Stimulated activated CD4-positive, alpha-beta T cell treated with anti-CD3 and anti-CD28 coated beads, Interleukin-1b, Interleukin-23, amount 100 ng/mL, for 48 hours (primary cell): ENCODE results near the gene PDC.

Source experiments
- DNase-seq: peaks from one replicate; pipeline ENCODE4 v3.0.0-alpha.2; 2020

PDC gene

GRCh38 chr1:186461014-186461413 is at the start of gene PDC:
Gene PDC (minus strand): TSS chr1:186461114. CDS start chr1:186449459, 11,655 bp downstream.
- no peak for DNase-seq

GRCh38 chr1:186503190-186503589 is 42.3 kb upstream of the PDC start:
- DNase-seq = no peak

GRCh38 chr1:186502087-186502486 is 41.2 kb upstream of the PDC start:
- no peak for DNase-seq

- DNase-seq = no peak
These were observed 39.9 kb upstream of the PDC start for GRCh38 chr1:186500804-186501203.

- DNase-seq = no peak
These were observed 38.7 kb upstream of the PDC start for GRCh38 chr1:186499571-186499970.

DNA sequence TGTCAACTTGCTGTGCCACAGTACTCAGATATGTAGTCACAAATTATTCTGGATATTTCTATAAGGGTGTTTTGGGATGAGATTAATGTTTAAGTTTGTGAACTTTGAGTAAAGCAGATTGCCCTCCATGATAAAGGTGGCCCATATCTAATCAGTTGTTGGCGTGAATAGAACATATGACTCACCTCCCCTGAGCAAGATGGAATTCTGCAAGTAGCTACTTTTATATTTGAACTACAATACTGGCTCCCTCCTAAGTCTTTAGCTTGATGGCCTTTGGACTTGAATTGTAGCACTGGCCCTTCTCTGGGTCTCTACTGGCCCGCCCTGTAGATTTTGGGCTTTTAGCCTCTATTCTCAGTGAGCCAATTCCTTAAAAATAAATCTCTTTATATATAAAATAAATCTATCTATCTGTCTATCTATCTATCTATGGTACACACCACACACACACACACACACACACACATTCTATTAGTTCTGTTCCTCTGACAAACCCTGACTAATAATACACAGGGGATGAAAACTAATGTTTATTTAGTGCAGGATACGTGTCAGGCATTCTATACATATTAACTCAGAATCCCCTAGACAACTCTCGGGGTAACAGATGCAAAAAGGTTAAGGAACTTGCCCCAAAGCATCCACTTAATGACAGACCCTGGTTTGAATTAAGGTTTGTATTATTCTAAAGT is 37.9 kb upstream of the PDC start:
- DNase-seq = no peak

DNA sequence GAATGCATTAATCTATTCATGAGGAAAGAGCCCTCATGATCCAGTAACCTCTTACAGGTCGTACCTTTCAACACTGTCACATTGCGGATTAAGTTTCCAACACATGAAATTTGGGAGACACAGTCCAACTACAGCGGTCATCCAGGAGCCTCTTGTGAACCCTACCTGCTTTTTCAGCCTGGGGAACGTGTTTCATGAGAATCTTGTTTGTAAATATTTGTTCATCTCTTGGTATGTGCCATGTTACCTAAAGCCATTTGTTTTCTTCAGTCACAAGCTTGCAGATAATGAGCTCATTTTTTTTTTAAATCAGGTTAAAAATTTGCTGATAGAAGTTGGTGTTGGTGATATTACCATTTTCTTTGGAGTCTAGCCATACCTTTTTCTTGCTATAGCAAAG is 37.2 kb upstream of the PDC start:
- DNase-seq = no peak

- no peak for DNase-seq
These were observed 36.7 kb upstream of the PDC start for GRCh38 chr1:186497651-186498050.

DNA sequence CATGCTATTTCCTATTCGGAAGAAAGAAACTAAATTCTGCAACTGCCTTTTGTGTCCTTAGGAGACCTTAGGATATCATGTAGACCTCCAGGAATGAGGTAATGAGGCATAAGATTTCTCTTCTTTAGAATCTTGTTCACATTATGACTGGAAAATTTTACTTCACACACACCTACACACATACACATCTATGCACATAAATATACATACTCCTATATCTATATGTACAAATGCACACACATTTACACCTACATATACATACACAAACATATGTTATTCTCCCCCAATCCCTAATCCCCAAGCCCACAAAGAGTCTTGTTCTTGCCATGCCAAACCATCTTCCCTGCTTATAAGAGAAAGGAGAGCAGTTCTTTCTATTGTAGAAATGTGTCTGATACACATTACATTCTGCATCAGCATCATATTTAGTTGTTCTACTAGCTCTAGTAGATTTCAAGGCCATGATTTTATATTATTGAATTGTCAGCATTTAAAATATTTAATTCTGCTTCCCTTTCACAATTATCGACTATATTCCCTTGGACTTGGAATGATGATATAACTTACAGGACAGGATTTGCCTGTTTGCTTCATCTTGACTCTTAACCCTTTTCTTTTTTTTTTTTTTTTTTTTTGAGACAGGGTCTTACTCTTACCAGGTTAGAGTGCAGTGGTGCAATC is 35.4 kb upstream of the PDC start:
- no peak for DNase-seq

- no peak for DNase-seq
These were observed 33.9 kb upstream of the PDC start for GRCh38 chr1:186494832-186495271.

- no peak for DNase-seq
These were observed 31.8 kb upstream of the PDC start for GRCh38 chr1:186492531-186493291.

- no peak for DNase-seq
These were observed 30.4 kb upstream of the PDC start for GRCh38 chr1:186491336-186491735.

- no peak for DNase-seq
These were observed 26.2 kb upstream of the PDC start for GRCh38 chr1:186487163-186487562.

- DNase-seq = no peak
These were observed 25.1 kb upstream of the PDC start for GRCh38 chr1:186486061-186486460.

DNA sequence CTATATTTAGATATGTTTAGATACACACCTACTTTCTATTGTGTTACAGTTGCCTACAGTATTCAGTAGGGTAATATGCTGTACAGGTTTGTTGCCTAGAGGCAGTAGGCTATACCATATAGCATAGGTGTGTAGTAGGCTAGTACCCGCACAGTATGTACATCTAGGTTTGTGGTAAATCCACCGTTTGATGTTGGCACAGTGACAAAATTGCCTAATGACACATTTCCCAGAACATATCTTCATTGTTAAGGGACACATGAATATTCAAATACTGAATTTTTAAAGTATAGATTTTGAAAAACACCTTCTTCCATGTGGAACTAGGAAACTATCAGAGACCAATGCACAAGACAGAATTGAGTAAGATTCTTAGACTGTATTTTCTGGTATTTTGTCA is 22.6 kb upstream of the PDC start:
- no peak for DNase-seq

DNA sequence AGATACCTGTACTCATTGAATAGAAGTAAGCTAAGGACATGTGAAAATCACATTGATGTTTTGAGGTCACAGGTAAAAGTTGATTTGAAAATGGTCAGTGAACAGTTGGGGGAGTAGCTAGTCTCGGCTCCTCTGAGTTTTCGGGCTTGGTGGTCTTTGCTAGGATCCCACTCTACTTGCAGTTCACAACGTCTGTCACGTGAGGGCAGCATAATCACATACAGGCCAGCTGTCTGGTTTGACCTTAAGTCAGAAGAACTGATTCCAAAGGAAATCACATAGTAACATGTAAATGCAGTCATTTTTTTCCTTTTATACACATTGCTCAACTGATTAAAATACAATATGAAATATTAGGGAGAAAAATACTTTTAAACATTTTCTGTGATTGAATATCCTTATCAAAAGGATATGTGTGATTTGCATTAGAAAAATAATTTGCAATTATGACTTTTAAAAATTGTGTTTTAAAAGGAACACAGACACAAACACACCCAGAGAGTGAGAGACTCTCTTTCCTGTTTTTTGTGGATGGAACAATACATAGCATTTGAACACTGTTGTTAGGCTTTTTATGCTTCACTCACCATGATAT is 21.8 kb upstream of the PDC start:
- DNase-seq = peak; percentile 40

- DNase-seq = no peak
These were observed 20.5 kb upstream of the PDC start for GRCh38 chr1:186481303-186481888.

- DNase-seq = no peak
These were observed 18.2 kb upstream of the PDC start for GRCh38 chr1:186479162-186479561.

GRCh38 chr1:186476264-186477040 is 15.5 kb upstream of the PDC start:
- no peak for DNase-seq

DNA sequence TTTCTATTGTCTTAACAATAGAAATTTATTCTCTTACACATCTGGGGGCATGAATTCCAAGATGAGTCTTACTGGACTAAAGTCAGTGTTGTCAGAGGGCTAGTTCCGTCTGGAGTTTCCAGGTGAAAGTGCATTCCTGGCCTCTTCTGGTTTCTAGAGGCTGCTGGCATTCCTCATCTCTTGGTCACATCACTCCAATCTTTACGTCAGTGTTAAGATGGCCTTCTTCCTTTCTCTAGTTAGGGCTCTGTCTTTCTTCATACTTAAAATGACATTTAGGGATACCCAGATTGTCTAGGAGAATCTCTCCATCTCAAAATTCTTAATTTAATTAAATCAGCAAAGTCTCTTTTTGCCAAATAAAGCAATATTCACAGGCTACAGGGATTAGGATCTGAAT is 13.3 kb upstream of the PDC start:
- no peak for DNase-seq

DNA sequence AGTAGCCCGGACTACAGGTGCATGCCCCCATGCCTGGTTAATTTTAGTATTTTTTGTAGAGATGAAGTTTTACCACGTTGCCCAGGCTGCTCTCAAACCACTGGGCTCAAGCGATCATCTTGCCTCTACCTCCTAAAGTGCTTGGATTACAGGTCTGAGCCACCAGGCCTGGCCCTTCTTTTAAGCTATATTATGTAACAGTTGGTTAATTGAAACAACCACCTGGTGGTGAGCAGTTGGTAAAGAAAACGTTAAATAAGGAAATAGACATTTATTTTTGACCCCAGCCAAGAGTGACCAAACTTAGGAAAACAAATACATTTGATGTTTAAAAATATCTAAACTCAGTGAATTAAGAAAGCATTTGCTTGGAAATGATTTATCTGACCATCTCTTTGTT is 12.1 kb upstream of the PDC start:
- no peak for DNase-seq

DNA sequence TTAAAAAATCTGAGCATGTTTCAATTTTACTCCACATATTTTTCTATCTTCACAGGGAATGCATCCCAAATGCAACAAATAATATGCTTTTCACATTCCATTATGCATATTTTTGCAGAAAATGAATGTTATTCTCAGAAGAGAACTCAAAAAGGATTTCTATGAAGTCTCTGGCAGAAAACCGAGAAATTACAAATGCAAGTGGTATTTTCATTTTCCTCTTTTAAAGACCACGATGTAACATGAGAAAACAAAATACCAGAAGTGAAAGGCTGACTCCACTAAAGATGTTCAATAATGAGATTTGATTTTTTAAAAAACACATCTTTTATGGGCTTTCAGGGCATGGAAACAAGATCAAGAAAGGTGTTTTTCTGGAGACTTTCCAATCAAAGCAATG is 5.0 kb upstream of the PDC start:
- DNase-seq = no peak
